ENCODE data around the gene ABCF3. TPM values are rescaled to one million over a fixed set of nuclear protein-coding genes. Genes with fewer than 3 reads are reported as not detected.
A peak's percentile ranks its signal among the peaks of the same experiment; 100 is the strongest.

The ABCF3 gene
- polyA plus RNA-seq, 12 donors, result 35.8 to 55.4 (median 43.2) TPM; not detected in 1

DNA sequence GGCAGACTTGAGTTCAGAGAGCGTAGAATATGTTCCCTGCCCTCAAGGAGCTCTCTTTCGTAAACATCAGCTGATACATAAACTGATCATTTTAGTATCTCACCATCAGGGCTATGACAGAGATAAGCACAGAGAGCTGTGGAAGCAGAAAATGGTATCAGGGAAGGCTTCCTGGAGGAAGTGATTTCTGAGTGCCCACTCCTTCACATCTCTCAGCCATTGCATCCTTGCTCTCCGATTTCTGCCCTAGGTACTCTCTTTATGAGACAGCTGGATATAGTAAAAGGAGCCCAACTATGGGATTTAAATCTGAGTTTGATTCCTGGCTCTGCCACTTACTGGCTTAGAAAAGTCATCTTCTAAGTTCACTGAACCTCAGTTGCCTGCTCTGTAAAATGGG is 20.5 kb upstream of the ABCF3 start:
- no peak for DNase-seq

DNA sequence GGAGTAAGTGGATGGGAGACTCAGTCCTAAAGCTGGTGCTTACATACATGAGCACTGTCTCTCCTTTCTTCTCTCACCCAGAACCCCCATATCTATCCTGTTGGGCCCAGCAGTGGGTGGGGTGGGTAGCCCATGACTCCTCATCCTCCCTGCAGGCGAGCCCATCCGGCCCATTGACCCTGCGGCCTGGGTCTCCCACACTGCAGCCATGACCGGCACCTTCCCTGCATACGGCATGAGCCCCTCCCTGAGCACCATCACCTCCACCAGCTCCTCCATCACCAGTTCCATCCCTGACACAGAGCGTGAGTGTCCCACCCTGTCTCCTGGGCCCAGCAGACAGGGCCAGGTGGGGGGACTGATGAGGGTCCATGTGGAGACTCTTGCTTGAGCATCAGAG is 19.3 kb upstream of the ABCF3 start:
- DNase-seq, result no peak

DNA sequence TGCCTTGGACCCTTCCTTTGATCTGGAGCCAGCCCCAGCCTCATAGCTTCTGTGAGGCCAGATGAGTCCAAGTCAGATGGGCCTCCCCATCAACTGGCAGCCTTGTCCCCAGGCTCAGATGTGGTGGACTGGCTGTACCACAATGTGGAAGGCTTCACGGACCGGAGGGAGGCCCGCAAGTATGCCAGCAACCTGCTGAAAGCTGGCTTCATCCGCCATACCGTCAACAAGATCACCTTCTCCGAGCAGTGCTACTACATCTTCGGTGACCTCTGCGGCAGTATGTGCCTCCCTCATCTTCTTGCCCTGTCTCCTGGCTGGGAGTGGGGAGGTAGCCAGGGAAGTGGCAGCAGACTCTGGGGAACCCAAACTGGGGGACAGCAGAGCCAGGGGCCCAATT is 18.2 kb upstream of the ABCF3 start:
- DNase-seq, result no peak

DNA sequence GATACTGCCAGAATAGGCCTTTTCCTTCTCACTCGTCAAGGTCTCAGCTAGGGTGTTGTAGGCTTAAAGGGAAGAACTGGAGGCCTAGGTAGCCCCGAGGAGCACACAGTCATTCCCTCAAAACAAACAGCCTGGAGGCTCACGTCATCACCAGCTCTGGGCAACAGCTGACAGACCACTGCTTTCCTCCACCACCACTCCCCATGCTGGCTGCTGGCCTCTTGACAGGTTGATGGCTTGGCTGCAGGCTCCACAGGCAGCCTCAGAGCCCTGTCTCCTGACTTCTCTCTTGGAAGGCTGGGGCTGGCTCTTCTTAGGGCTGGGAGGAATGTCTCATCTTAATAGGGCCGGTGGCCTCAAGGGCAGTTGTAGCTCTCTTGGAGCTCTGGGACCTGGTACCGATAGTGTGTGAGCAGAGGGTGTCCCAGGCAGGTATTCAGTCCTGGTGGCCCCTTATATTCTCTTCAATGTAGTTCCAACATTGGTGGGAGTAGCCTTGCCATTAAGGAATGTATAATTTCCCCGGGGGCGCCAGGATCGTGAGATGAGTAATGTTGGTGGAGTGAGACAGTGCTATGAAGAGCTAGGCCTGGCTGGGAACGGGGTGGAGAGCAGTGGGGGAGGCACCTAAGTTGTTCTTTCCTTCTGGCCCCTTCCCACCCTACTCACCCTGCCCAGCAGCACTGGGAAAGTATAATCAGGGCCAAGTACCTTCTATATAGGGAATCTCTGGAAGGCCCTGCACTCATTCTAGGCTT is 17.5 kb upstream of the ABCF3 start:
- DNase-seq, result no peak

DNA sequence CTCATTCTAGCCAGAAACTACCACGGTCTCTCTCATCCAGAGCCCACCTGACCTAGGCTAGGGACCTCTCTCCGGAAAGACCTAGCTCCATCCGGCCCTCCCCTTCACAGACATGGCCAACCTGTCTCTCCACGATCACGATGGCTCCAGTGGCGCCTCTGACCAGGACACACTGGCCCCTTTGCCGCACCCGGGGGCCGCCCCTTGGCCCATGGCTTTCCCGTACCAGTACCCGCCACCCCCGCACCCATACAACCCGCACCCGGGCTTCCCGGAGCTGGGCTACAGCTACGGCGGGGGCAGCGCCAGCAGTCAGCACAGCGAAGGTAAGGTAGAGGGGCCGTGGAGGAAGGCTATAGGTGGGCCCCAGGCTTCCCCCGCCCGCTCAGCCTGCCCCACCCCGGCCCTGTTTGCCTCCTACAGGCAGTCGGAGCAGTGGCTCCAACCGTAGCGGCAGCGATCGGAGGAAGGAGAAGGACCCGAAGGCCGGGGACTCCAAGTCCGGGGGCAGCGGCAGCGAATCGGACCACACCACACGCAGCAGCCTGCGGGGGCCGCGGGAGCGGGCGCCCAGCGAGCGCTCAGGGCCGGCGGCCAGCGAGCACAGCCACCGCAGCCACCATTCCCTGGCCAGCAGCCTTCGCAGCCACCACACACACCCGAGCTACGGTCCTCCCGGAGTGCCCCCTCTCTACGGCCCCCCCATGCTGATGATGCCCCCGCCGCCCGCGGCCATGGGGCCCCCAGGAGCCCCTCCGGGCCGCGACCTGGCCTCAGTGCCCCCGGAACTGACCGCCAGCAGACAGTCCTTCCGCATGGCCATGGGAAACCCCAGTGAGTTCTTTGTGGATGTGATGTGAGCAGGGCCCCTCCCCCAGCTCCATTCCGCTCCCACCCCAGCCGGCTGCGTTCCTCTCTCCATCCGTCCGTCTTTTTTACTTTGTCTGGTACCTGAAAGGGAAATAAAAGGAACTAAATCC is 15.8 kb upstream of the ABCF3 start:
- DNase-seq, result no peak

DNA sequence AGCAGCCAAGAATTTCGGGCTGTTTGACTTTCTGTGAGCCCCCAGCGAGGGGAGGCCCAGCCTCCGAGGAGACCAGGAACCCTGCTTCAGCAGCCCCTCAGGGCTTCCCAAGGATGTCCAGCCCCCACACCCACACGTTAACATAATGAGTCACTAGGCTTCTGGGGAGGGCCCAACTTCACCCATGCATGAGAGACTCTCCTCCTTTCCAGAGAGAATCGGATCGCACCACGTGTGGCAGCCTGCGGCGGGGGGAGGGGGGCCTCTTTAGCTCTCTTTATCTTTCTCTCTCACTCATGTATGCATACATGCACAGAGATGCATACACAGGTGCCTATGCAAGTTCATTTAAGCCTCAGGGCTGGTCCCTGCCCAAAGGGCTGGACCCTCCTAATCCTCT is 14.4 kb upstream of the ABCF3 start:
- no peak for DNase-seq

DNA sequence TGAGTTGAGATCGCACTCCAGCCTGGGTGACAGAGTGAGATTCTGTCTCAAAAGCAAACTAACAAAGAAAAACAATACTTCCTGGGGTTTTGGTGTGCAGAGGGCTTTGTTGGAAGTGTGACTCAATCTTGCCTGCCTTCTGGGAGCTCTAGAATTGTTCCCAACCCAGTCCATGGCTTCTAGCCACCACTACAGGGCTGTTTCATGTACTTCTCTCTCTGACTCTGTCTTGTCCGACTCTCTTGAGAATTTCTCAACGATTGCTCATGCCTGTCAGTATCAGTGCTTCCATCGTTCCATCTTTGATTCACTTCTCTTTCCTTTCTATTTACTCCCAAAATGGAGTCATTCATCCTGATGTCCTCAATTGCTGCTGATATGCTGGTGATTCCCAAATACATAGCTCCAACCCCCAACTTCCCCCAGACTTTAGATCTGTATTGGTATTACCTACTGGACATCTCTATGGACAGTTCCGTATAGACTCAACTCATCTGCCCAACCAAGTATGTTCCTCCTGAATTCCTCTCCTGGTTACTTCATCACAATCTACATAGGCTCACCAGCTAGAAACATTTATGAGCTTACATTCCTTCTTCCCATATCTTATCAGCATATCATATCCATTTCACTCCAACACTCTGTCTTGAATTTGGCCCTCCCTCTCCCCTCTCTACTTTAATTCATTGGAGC is 13.2 kb upstream of the ABCF3 start:
- no peak for DNase-seq

DNA sequence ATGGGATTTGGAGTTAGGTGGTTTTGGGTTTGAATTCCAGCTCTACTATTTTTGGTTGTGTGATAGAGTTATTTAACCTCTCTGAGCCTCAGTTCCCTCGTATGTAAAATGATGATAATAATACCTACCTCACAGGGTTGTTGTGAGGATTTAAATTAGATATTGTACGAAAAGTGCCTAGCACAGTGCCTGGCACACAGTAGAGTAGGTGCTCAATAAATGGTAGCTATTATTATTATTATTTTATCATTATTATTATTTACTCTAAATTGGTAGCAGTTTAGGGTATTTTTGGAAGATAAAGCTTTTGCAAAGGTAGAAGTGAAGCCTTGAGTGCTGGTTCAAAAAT is 12.7 kb upstream of the ABCF3 start:
- DNase-seq, result no peak

DNA sequence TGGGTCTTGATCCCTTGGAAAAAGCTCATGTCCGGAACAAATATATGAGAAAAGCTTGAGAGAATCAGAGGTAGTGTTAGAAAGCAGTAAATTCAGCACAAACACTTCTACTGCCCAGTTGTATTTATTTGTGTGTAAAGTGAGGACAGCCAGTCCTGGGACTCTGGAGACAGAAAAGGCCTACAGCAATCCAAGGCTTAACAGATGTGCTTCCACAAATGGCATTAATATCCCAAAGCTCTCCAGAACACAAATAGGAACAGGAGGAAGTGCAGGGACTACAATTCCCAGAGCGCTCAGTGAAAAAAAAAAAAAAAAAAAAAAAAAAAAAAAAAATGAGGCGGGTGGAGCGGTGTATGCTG is 11.7 kb upstream of the ABCF3 start:
- no peak for DNase-seq

DNA sequence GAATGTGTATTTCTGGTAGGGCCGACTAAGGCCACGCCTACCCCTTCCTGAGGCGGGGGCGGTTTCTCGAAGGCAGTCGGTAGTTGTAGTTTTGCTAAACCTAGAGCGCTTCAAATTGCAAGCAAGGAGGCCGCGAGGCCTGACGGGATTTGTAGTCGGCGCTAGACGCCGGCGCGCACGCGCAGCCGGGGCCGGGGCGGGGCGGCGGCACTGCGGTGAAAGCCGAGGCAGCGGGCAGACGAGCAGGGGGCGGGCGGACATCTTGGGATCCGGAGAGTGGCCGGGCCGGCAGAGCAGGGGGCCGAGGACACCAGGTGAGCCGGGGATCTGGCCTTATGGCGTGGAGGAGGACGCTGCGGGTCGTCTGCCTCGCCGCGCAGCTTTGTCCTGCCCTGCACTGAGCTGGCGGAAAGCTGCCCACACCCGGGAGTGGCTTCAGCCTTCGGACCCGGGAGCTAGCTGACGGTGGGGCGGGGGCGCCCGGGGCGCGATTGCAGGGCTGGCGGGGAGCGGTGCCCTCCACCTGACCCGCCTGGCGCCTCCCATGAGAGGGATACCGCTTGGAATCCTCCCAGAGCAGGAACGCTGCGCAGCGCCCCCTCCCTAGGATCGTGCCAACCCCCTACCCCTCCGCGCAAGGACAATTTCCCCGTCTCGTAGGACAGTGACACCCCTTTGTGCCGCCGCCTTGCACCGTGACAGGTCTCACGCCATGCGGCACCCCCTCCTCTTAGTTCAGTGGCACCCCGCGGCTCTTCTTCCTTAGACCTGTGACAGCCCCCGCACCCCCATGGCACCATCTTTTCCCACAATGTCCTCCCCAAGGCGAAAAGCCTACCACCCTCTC is 11.1 kb upstream of the ABCF3 start, which contains the start of gene AP2M1:
AP2M1 (plus strand) TSS at position 210 of the 847 bp plus-strand sequence. CDS start 2,139 bp downstream, outside the sequence.
- peak; percentile 98 for DNase-seq

DNA sequence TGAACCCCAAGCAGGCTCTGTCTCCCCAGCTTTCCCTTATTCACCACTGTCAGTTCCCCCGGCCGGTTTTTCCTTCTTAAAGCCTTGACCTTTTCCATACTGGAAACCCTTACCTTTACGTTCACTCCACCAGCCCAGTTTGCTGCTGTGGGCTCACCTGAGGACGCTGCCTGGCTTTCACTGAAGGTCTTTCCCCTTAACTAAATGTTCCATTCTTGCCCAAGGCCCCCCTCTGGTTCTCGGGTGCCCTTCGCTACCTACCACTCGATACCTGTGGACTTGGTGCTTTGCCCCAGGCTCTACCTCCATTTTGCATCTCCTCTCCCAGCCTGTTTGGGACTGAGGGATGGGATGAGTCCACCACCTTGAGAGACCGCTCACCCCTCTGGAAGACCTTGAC is 10.5 kb upstream of the ABCF3 start:
- no peak for DNase-seq

DNA sequence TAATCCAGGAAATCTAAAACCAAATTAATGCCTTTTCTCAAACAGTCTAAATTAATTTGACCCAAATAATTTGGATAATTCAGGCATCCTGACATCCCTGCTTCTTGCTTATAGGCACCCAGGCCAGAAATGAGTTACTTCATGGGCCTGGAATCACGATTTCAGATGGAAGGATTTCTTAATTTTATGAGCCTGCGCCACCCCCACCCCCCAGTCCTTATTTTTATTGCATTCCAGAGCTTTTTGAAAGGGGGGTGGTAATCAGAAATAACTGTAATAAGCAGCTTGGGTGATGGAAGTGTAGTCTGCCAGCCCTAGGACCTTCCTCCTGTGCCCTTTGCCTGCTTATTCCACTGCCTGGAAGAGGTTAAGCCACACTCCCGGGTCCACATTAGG is 10.0 kb upstream of the ABCF3 start:
- DNase-seq, result no peak

DNA sequence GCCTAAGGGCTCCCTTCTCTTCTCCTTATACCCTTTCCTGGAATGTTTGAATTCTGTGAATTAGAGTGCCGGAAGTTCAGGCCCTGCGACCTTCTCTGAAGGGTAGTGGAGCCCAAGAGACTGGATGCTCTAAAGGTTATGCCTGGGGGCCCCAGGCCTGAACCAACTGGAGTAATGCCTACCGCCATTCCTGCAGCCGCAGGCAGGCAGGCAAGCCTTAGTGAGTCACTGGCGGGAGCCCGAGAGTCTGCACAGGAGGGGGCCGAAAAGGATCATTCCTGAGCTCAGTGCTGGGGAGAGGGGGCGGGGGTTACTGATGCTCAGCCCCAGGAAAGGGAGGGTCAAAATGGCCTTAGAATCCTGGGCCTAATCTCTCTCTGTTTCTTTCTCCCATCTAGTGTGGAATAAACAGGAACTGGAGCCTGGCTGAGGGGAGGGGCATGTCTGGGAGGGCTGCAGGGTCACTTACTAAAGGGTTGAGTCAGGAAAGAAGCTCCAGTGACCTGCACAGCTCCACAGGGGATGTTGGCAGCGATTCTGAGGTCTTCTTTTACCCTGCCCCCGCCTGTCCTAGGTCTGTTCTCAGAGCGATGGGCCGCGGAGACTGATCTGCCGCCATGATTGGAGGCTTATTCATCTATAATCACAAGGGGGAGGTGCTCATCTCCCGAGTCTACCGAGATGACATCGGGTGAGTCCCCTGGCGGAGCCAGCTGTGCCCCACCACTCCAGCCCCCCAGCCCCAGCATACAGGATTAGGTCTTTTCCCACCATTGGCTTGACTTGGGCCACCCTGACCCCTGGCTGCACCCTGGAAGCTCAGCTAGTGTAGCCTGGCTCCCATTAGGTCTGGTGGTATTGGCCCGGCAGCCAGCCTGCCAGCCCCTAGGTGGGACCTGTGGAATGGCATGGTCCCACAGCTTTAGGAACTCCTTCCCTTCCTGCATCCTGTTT is 9.3 kb upstream of the ABCF3 start:
- peak; percentile 59 for DNase-seq

DNA sequence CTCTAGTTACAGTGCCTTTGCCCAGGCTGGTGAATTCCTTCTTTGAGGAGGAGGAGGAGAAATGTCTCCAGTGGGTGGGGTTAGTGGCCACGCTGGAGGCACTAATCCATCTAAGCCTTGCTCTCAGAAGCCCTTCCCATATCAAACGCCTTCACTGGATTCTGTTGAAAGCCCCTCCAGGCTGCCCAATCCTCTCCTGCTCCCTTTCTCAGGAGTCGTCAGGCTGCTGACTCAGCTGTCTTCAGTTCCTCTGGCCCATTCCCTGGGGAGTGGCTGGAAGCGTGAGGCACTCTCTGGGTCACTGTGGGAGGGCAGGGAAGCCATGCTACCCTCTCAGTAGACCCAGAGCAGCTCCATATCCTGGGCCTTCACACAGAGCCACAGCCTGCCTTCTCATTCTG is 8.7 kb upstream of the ABCF3 start:
- no peak for DNase-seq

DNA sequence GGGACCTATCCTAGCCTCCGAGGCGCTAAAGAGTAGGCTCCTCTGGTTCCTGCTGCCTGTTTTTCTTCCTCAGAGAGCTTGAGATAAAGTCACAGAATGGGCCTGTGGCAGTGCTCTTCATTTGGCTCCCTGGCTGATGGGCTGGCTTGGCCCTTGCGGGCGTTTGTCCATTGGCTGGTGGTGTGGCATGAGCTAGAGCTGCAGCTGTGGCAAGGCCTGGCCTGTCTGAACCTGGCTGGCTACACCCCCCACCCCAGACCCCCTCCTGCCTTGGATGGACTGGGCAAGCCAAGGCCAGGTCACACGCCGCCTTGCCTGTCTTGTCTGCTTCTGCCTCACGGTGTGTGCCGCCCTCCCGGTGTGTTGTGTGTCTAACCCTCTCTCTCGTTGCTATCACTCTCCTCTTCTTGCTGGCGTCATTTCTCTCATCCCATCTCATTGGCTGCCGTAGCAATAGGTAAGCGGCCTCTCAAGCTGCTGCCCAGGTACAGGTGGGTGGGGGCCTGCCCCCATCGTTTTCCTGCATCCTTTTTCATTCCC is 8.2 kb upstream of the ABCF3 start:
- no peak for DNase-seq

DNA sequence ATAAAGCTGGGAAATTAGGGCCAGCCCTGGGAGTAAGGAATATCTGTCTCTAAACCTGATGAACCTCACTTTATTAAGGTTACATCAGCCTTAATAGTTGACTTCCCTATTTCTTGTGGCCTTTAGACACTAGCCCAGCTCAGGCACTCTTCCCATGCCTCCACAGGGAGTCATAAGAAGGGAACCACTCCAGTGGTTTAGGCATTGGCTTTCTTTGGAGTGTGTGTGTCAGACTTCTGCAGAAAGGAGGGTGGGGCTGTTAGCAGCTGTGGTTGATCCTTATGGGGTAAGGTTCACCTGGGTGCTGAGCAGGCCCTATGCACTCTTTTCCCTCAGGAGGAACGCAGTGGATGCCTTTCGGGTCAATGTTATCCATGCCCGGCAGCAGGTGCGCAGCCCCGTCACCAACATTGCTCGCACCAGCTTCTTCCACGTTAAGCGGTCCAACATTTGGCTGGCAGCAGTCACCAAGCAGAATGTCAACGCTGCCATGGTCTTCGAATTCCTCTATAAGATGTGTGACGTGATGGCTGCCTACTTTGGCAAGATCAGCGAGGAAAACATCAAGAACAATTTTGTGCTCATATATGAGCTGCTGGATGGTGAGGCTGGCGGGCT is 7.4 kb upstream of the ABCF3 start:
- DNase-seq, result no peak

DNA sequence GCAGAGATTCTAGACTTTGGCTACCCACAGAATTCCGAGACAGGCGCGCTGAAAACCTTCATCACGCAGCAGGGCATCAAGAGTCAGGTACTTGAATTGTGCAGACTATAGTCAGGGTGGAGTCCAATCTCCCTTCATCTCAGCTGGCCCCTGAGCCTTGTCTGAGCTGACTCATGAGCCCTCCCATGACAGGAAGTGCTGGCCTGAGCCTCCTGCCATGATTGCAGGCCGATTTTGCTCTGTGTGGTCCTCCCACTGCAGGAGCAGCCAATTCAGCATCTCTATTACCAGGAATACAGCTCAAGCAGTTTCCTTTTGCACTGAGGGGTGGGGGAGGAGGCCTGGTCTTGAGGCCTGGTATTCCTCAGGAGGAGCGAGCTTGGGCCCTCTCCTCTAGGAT is 5.8 kb upstream of the ABCF3 start:
- no peak for DNase-seq

DNA sequence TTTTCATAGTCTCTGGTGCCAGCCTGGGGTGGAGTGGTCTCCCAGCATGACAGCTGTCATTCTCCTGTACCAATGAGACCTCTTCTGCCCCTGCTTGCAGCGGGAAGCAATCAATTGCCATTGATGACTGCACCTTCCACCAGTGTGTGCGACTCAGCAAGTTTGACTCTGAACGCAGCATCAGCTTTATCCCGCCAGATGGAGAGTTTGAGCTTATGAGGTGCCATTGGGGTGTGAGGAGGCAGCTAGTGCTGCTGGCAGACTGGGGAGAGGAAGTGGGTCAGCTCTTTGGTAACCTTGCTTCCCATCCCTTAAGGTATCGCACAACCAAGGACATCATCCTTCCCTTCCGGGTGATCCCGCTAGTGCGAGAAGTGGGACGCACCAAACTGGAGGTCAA is 4.4 kb upstream of the ABCF3 start:
- DNase-seq, result no peak

DNA sequence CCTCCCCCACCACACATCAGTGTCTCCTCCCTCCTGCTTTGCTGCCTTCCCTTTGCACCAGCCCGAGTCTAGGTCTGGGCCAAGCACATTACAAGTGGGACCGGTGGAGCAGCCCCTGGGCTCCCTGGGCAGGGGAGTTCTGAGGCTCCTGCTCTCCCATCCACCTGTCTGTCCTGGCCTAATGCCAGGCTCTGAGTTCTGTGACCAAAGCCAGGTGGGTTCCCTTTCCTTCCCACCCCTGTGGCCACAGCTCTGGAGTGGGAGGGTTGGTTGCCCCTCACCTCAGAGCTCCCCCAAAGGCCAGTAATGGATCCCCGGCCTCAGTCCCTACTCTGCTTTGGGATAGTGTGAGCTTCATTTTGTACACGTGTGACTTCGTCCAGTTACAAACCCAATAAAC is 2.3 kb upstream of the ABCF3 start:
- no peak for DNase-seq

All from muscle of arm (tissue), 12 donors.